ENCODE results near the gene PPP1R37. TPM values are rescaled to one million over a fixed set of nuclear protein-coding genes. Genes with fewer than 3 reads are reported as not detected.

The PPP1R37 gene
- total and polyA plus RNA-seq, 12 donors, result 12.5 to 38.3 (median 16.8) TPM

DNA sequence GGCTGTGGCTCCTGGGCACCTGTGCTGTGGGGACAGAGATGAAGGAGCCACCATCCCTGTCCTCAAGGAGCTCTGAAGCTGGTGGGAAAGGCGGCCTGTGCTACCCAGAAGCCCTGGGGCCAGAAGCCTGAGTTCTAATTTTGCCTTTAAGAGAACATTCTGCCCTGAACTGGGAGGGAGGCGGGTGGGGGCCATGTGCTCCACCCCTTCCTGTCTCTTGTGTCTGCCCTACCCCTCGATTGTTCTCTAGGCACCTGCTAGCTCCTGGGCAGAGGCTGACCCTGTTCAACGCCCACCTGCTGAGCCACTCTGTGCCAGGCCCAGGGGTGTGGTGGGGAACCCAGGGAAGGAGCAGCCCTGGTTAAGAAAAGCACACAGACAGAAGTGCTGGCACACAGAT lies 79.2 kb downstream of the PPP1R37 start:
- peak overlapping the region; percentile 10 to 78 (median 48) for H3K27ac ChIP-seq
- WGBS, 2 donors, result 60 to 63% methylated on average over 4 of the region's 4 CpGs
- H3K4me1 ChIP-seq, result peaks cover 0 to 46% (median 13%) of the 10 kb centered on the region in 9 donors
- TF ChIP-seq, protein P1, sequence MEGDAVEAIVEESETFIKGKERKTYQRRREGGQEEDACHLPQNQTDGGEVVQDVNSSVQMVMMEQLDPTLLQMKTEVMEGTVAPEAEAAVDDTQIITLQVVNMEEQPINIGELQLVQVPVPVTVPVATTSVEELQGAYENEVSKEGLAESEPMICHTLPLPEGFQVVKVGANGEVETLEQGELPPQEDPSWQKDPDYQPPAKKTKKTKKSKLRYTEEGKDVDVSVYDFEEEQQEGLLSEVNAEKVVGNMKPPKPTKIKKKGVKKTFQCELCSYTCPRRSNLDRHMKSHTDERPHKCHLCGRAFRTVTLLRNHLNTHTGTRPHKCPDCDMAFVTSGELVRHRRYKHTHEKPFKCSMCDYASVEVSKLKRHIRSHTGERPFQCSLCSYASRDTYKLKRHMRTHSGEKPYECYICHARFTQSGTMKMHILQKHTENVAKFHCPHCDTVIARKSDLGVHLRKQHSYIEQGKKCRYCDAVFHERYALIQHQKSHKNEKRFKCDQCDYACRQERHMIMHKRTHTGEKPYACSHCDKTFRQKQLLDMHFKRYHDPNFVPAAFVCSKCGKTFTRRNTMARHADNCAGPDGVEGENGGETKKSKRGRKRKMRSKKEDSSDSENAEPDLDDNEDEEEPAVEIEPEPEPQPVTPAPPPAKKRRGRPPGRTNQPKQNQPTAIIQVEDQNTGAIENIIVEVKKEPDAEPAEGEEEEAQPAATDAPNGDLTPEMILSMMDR (IDR thresholded peaks at IDR 0.05), result no peak
- H3K9me3 ChIP-seq, result no peaks in the 10 kb centered on the region
- no peaks in the 10 kb centered on the region for H3K27me3 ChIP-seq
- no peaks in the 10 kb centered on the region for H3K36me3 ChIP-seq
- peak in 6 of 8 donors; percentile 14 to 76 (median 44) for ATAC-seq
- intact Hi-C loops (cut with DNase I), result loop anchor here in 1 of 10 donors (10.0 kb wide), 1 partner anchor 277 kb away; the partner anchor contains the start of gene TOMM40
- no peak overlapping the region for H3K4me3 ChIP-seq
- no peak for DNase-seq

DNA sequence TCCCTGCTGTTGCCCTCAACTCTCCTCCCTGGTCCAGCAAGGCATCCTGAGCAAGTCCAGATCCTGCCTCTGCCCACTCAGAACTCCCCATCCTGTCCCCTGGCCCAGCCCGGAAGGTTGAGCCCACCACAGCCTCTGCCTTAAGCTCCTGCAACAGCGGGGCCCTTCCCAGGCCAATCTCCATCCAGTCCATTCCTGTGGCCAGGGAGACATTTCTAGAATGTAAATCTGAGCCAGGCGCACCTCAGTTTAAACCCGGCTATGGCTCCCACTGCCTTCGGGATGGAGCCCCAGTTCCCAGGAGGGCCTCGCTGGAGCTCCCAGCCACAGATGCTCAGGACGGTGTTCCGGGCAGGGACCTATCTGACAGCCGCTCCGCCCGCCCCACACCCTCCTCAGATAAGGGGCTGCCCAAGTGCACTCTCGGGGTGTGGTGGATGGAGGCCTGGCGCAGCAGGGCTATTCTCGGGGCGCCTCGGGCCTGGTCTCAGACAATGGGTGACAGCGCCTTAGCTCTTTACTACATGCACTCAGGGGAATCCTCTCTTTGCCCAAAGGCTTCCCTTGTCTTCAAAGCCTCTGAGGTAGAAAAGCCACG lies 79.7 kb downstream of the PPP1R37 start:
- ATAC-seq (no peak), DNase-seq (no peak)
- Histone ChIP-seq H3K36me3 (no peaks in the 10 kb centered on the region), H3K4me3 (no peak overlapping the region), H3K27me3 (no peaks in the 10 kb centered on the region), H3K9me3 (no peaks in the 10 kb centered on the region), H3K4me1 (peaks cover 0 to 49% (median 15%) of the 10 kb centered on the region in 9 donors), H3K27ac (peak overlapping the region; percentile 10 to 78 (median 48))
- 83 to 85% methylated on average over 17 of the region's 18 CpGs for WGBS, 2 donors
- TF ChIP-seq, protein P1 (IDR thresholded peaks at IDR 0.05), result no peak
- intact Hi-C loops (cut with DNase I), result loop anchor here in 1 of 10 donors (10.0 kb wide), 1 partner anchor 278 kb away; the partner anchor contains the start of gene TOMM40

DNA sequence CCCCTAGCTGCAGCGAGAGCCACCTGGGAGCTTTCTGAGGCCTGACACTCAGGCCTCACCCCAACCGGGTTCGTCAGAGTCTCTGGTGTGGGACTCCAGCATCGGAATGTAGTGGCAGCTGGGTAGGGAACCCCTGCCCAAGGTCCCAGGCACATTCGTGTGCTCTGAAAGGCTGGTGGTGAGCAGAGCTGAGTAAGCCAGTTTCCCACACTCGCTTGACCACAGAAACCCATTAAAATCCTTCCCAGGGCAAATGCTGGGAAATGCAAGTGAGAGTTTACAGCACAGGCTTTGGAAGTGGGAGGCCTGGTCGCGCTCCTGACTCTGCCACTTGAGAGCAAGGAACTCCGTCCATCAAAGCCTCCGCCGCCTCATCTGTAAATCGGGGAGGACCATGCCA lies 80.8 kb downstream of the PPP1R37 start:
- Histone ChIP-seq H3K9me3 (no peaks in the 10 kb centered on the region), H3K4me1 (peaks cover 0 to 50% (median 17%) of the 10 kb centered on the region in 9 donors), H3K4me3 (no peak overlapping the region), H3K36me3 (no peaks in the 10 kb centered on the region), H3K27ac (peak overlapping the region in 1 of 10 donors; percentile 26), H3K27me3 (no peaks in the 10 kb centered on the region)
- intact Hi-C loops (cut with DNase I), result loop anchor here in 1 of 10 donors (10.0 kb wide), 1 partner anchor 279 kb away; the partner anchor contains the start of gene TOMM40
- TF ChIP-seq, protein P1 (IDR thresholded peaks at IDR 0.05), result no peak
- DNase-seq (no peak), ATAC-seq (no peak)
- whole genome bisulfite sequencing, 2 donors, result 85 to 86% methylated on average over 12 of the region's 12 CpGs

DNA sequence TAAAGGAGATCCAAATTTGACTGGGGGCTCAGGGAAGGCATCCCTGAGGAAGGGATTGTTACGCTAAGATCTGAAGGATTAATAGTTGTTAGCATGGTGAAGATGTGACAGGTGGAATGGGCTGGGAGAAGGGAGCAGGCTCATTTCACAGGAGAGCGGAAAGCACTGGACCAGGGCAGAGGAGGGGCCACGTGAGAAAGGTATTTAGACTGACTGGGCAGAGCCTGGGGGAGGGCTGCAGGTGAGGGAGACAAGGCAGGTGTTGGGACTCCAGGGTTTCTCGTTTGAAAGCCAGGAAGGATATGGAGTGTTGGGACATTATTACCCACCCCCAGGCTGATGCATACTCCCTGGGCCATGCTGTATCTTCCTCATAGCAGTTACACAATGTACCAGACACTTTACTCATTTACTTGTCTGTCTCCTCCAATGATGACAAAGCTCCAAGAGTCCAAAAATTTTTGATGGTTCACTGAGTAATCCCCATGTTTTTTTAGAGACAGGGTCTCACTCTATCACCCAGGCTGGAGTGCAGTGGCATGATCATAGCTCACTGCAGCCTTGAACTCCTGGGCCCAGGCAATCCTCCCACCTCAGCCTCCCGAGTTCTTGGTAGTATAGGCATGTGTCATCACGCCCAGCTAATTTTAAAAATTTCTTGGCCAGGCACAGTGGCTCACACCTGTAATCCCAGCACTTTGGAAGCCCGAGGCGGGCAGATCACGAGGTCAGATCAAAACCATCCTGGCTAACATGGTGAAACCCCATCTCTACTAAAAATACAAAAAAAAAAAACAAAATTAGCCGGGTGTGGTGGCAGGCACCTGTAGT lies 82.8 kb downstream of the PPP1R37 start:
- Histone ChIP-seq H3K4me1 (peaks cover under 1 to 48% (median 28%) of the 10 kb centered on the region in 9 donors), H3K9me3 (no peaks in the 10 kb centered on the region), H3K4me3 (no peak overlapping the region), H3K36me3 (peaks cover 0 to 5% (median 0%) of the 10 kb centered on the region in 9 donors), H3K27me3 (no peaks in the 10 kb centered on the region), H3K27ac (no peak overlapping the region)
- 85 to 88% methylated on average over 10 of the region's 10 CpGs for WGBS, 2 donors
- intact Hi-C loops (cut with DNase I), result loop anchor here in 4 of 10 donors (5.0 to 10.0 kb wide), 3 partner anchors 73 to 281 kb away; partner anchors contain the start of genes PPP1R37 (in 2 of the 4) and TOMM40 (in 1 of the 4)
- no peak for ATAC-seq
- DNase-seq, result no peak
- TF ChIP-seq, protein P1 (IDR thresholded peaks at IDR 0.05), result no peak
